GM15510 (cell line): Measurements from ENCODE around the gene COX7A1.

Source experiments
- POLR2A ChIP-seq: IDR thresholded peaks from 3 replicates; pipeline ENCODE4 v1.6.1; 2011; ENCODE audit warnings: borderline replicate concordance; ENCODE audit not compliant: insufficient read length; ENCODE audit errors: extremely low read depth

Gene COX7A1

GRCh38 chr19:36101550-36102327 is 50.5 kb downstream of the COX7A1 start:
- no peak for TF ChIP-seq POLR2A
